Ascending aorta (tissue), 2 donors: ENCODE results near the gene KCNG2. TPM values are rescaled to one million over a fixed set of nuclear protein-coding genes. Genes with fewer than 3 reads are reported as not detected.

ENCODE experiments used
- DNase-seq, 2 donors: peaks; one replicate each; pipeline ENCODE4 v3.0.0-alpha.2; 2019; ENCODE audit warnings: low spot score in 2 of 2
- H3K27ac ChIP-seq, 2 donors: fragments of 200-600 bp; sonication (generic); one replicate each; pipeline ENCODE4 v1.5.1; 2016 to 2017; ENCODE audit warnings: mild to moderate bottlenecking in 1 of 2
- H3K27me3 ChIP-seq: fragments of 200-600 bp; sonication (generic); one replicate; pipeline ENCODE4 v1.5.1; 2017
- H3K36me3 ChIP-seq, 2 donors: fragments of 200-600 bp; sonication (generic); one replicate each; pipeline ENCODE4 v1.5.1; 2016
- H3K4me1 ChIP-seq, 2 donors: fragments of 200-600 bp; sonication (generic); one replicate each; pipeline ENCODE4 v1.5.1; 2016 to 2017; ENCODE audit warnings: mild to moderate bottlenecking in 1 of 2
- H3K4me3 ChIP-seq, 2 donors: fragments of 200-600 bp; sonication (generic); one replicate each; pipeline ENCODE4 v1.5.1; 2016 to 2017; ENCODE audit warnings: mild to moderate bottlenecking in 1 of 2
- H3K9me3 ChIP-seq, 2 donors: fragments of 200-600 bp; sonication (generic); one replicate each; pipeline ENCODE4 v1.5.1; 2016
- CTCF ChIP-seq, 3 experiments: fragments of 200-600 bp in 2 of 3; fragments of 450-650 bp in 1 of 3; sonication (generic) in 2 of 3; IDR thresholded peaks; one replicate each; pipeline ENCODE4 v1.5.1; 2016 to 2019; ENCODE audit warnings: antibody characterized with exemption in 3 of 3, mild to moderate bottlenecking in 1 of 3, moderate library complexity in 1 of 3
- intact Hi-C: fragments of 100-400 bp; cut with DNase I; formaldehyde crosslinking; loops from one replicate; pipeline ENCODE4 v1.15.1; 2023
- total RNA-seq: library from RNA; depleted of rRNA; stranded (reverse); fragments of >200 nt; gene quantifications from one replicate; pipeline ENCODE4 v1.1.0, GENCODE V29; 2016

Gene KCNG2
- total RNA-seq, 1 donor from 2014 or later: not detected

DNA sequence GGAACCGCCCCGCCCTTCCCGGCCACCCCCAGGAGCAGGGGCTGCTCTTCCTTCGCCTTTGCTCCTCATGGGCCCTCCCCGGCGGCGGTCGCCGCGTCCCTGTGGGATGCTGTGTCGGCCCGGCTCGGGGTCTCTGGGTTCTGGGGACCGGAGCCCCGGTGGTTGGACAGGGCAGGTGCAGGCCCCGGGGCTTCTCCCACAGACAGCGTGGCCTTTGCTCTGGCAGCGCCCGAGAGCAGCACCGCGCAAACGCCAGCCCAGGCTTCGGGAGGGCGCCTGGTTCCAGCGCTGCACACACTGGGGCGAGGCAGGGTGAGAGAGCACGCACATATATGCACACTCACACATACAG, 9.0 kb upstream of the KCNG2 start:
- no peaks in the 10 kb centered on the region for H3K4me1 ChIP-seq
- no peaks in the 10 kb centered on the region for H3K9me3 ChIP-seq
- no peak overlapping the region for H3K4me3 ChIP-seq
- no peaks in the 10 kb centered on the region for H3K36me3 ChIP-seq
- peaks cover 17% of the 10 kb centered on the region for H3K27me3 ChIP-seq
- H3K27ac ChIP-seq: no peak overlapping the region
- no peak for DNase-seq
- intact Hi-C loops: no loop called here
- no peak for TF ChIP-seq CTCF (IDR thresholded peaks at IDR 0.05)

DNA sequence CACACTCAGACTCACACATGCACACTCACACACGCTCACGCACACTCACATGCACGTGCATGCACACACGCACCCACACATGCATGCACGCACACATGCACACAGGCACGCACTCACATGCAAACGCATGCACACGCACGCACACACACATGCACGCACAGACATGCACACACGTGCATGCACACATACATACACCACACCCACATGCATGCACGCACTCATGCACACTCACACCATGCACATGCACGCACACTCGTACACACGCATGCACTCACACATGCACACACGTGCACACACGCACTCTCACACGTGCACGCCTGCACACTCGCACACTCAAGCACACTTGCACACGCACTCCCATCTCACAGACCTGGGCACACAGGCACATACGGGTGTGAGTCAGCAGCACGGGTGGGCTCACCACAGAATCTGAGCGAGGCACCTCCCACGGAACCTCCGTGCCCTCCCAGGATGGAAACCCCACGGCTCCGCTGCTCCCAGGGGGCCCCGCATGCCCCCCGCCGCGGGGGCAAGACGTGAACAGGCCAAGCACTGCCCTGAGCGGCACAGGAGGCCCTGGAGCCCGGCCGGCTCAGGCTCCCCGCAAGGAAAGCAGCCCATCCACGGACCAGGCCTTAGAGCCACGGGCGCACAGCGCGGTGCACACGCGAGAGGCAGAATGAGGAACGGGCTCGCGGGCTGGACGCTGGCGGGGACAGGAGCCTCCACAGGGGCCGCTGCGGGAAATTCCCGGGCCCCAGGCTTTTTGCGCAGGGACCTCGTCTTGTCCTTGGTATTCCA, 8.4 kb upstream of the KCNG2 start:
- no peak for TF ChIP-seq CTCF (IDR thresholded peaks at IDR 0.05)
- H3K4me1 ChIP-seq: no peaks in the 10 kb centered on the region
- H3K4me3 ChIP-seq: no peak overlapping the region
- no peak overlapping the region for H3K27ac ChIP-seq
- H3K36me3 ChIP-seq: no peaks in the 10 kb centered on the region
- intact Hi-C loops: no loop called here
- H3K9me3 ChIP-seq: no peaks in the 10 kb centered on the region
- H3K27me3 ChIP-seq: peaks cover 17% of the 10 kb centered on the region
- no peak for DNase-seq

GRCh38 chr18:79789901-79790890, 7.5 kb upstream of the KCNG2 start:
- Histone ChIP-seq H3K36me3 (no peaks in the 10 kb centered on the region), H3K4me1 (no peaks in the 10 kb centered on the region), H3K27me3 (peaks cover 17% of the 10 kb centered on the region), H3K27ac (no peak overlapping the region), H3K9me3 (no peaks in the 10 kb centered on the region), H3K4me3 (no peak overlapping the region)
- DNase-seq: no peak
- no peak for TF ChIP-seq CTCF (IDR thresholded peaks at IDR 0.05)
- intact Hi-C loops: no loop called here

DNA sequence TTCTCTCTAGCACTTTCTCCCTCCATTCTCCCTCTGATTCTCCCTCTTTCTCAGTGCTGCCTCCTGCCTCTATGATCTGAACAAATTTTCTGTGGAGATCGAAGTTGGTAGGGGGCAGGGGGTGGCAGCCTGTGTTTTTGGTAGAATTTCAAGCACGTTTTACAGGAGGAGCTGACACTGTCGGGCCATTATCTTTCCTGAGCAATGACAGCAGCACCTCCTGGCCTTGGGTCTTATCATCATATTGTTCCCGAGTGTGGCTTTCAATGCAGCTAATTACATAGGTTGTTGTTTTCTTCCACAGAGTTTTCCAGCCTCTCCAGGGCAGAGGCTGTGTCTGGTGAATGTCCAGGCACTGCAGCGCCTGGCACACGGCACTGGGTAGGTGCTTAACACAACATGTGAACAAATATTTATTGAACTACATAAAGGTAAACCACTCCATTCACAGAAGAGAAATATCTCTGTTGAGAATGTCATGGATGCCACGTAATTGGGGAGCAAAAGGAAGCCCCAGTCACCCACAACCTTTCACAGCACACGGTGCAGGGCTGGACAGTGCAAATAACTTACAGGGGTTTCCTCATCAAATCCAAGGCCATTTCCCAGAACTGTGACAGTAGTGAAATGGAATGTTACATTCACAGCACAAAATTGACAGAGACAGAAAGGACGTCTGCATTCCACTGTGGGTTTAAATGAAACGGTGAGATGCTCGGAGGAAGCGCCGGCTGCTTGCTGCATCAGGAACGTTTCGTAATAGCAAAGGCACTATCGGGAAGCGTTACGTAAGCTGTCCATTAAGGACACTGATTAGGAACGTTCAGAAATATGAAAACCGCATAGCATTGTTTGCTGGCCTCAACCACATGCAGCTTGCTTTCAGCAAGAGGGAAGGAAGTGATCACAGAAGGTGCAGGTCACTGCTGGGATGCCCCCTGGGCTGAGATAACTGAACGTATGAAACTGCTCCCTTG, 6.5 kb upstream of the KCNG2 start:
- peak in 1 of 2 donors; percentile 73 for DNase-seq
- no peak overlapping the region for H3K4me3 ChIP-seq

More for the DNA sequence above, 6.5 kb upstream of the KCNG2 start:
- Histone ChIP-seq H3K27ac (no peak overlapping the region), H3K27me3 (peaks cover 17% of the 10 kb centered on the region), H3K36me3 (no peaks in the 10 kb centered on the region), H3K4me1 (no peaks in the 10 kb centered on the region), H3K9me3 (no peaks in the 10 kb centered on the region)
- no peak for TF ChIP-seq CTCF (IDR thresholded peaks at IDR 0.05)
- intact Hi-C loops: no loop called here
